ENCODE results near the gene PLEKHM1.
"Not testable (repeated sequence)": the region's sequence is repeated elsewhere in the genome, so short reads cannot be mapped to it uniquely, and the experiment has no call there.

GRCh38 chr17:45483177-45483576 is 7.3 kb downstream of the PLEKHM1 start:
- TF ChIP-seq RAD21 (IDR thresholded peaks at IDR 0.05; ENCODE audit: low read length); CTCF (conservative IDR thresholded peaks at IDR 0.05; ENCODE audit: low read depth, low read length): not testable (repeated sequence)
